Tibial artery (tissue), 4 donors: ENCODE data around the gene SNX25.

Experiments
- DNase-seq, 2 donors: peaks; one replicate each; pipeline ENCODE4 v3.0.0-alpha.2; 2019
- H3K27ac ChIP-seq, 2 donors: fragments of 200-600 bp; sonication (generic) in 1 of 2; 1 replicate in 1 of 2; 2 replicates in 1 of 2; pipeline ENCODE4 v1.5.1; 2018 to 2019; ENCODE audit warnings: mild to moderate bottlenecking in 1 of 2
- H3K27me3 ChIP-seq, 2 donors: fragments of 200-600 bp; sonication (generic) in 1 of 2; one replicate each; pipeline versions ENCODE4 v1.5.1 to v1.6.0; 2016 to 2019
- H3K36me3 ChIP-seq, 3 donors: fragments of 200-600 bp; sonication (generic) in 2 of 3; one replicate each; pipeline ENCODE4 v1.5.1; 2016 to 2019; ENCODE audit warnings: mild to moderate bottlenecking in 2 of 3
- H3K4me1 ChIP-seq, 4 donors: fragments of 200-600 bp; sonication (generic) in 2 of 4; 1 replicate in 3 of 4; 2 replicates in 1 of 4; pipeline ENCODE4 v1.5.1; 2016 to 2019
- H3K4me3 ChIP-seq, 2 donors: fragments of 200-600 bp; sonication (generic) in 1 of 2; 1 replicate in 1 of 2; 2 replicates in 1 of 2; pipeline ENCODE4 v1.5.1; 2018 to 2019; ENCODE audit warnings: mild to moderate bottlenecking in 2 of 2
- H3K9me3 ChIP-seq, 3 donors: fragments of 200-600 bp; sonication (generic) in 1 of 3; one replicate each; pipeline ENCODE4 v1.5.1; 2016 to 2019
- intact Hi-C: fragments of 100-400 bp; cut with DNase I; formaldehyde crosslinking; loops from one replicate; pipeline ENCODE4 v1.15.0; 2023; ENCODE audit warnings: low total_unique reads
- TF ChIP-seq, protein P1 (sequence below), 2 experiments: fragments of 200-600 bp in 1 of 2; fragments of 450-650 bp in 1 of 2; IDR thresholded peaks; one replicate each; pipeline ENCODE4 v1.5.1; 2017 to 2019; ENCODE audit warnings: antibody characterized with exemption in 2 of 2, mild to moderate bottlenecking in 1 of 2, moderate library complexity in 1 of 2

Gene SNX25

DNA sequence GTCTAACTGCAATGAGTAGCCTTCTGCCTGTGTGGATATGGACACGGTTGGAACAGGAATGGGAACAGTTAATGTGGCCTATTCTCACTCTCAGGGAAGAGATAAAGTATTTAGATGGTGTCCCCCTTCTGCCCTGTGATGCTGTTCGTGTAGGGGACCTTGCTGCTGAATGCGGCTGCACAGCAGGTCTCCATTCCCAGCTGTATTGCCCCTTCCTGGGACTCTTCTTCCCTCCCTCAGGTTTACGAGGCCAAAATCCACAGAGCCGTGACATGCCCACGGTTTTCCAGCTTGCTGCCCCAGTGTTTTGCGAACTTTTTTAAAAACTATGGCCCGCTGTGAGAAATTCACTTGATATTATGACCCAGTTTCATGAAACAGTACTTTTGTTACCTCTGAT lies 50.3 kb downstream of the SNX25 start:
- DNase-seq: no peak
- Histone ChIP-seq H3K27me3 (no peaks in the 10 kb centered on the region), H3K9me3 (no peaks in the 10 kb centered on the region), H3K27ac (no peak overlapping the region), H3K4me3 (no peak overlapping the region), H3K36me3 (peaks cover 3 to 4% (median 4%) of the 10 kb centered on the region in 3 donors), H3K4me1 (peaks cover 0 to 7% (median 2%) of the 10 kb centered on the region in 4 donors)
- TF ChIP-seq, protein P1, sequence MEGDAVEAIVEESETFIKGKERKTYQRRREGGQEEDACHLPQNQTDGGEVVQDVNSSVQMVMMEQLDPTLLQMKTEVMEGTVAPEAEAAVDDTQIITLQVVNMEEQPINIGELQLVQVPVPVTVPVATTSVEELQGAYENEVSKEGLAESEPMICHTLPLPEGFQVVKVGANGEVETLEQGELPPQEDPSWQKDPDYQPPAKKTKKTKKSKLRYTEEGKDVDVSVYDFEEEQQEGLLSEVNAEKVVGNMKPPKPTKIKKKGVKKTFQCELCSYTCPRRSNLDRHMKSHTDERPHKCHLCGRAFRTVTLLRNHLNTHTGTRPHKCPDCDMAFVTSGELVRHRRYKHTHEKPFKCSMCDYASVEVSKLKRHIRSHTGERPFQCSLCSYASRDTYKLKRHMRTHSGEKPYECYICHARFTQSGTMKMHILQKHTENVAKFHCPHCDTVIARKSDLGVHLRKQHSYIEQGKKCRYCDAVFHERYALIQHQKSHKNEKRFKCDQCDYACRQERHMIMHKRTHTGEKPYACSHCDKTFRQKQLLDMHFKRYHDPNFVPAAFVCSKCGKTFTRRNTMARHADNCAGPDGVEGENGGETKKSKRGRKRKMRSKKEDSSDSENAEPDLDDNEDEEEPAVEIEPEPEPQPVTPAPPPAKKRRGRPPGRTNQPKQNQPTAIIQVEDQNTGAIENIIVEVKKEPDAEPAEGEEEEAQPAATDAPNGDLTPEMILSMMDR (IDR thresholded peaks at IDR 0.05): no peak
- intact Hi-C loops: no loop called here

DNA sequence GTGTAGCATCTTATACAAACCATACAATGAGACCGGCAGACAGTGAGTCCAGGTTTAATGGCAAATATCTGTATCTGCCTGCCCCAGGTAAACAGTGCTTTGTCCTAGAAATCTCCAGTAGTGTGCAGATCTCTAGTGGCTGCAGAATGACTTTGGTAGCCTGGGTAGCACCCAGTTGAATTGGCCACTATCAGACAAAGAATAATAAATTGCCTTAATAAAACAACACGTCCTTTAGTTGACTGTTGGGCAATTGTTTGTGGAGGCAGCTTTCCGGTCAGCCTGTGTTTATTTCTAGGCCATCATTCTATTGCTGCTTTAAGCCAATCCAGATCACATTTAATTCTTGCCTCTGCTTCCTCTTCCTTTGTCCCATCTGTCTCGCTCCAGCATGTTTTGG lies 52.5 kb downstream of the SNX25 start:
- intact Hi-C loops: no loop called here
- H3K27ac ChIP-seq: no peak overlapping the region
- TF ChIP-seq, protein P1 (IDR thresholded peaks at IDR 0.05): no peak
- DNase-seq: no peak
- H3K4me3 ChIP-seq: no peak overlapping the region
- H3K27me3 ChIP-seq: no peaks in the 10 kb centered on the region
- H3K36me3 ChIP-seq: peaks cover 3 to 12% (median 10%) of the 10 kb centered on the region in 3 donors
- no peaks in the 10 kb centered on the region for H3K9me3 ChIP-seq
- peaks cover 0 to 7% (median 2%) of the 10 kb centered on the region in 4 donors for H3K4me1 ChIP-seq

GRCh38 chr4:185263419-185263818 lies 54.0 kb downstream of the SNX25 start:
- TF ChIP-seq, protein P1 (IDR thresholded peaks at IDR 0.05): no peak
- Histone ChIP-seq H3K9me3 (no peaks in the 10 kb centered on the region), H3K36me3 (peaks cover 3 to 22% (median 14%) of the 10 kb centered on the region in 3 donors), H3K27me3 (no peaks in the 10 kb centered on the region), H3K27ac (no peak overlapping the region), H3K4me3 (no peak overlapping the region), H3K4me1 (peaks cover 0 to 7% (median 1%) of the 10 kb centered on the region in 4 donors)
- intact Hi-C loops: no loop called here
- DNase-seq: no peak

DNA sequence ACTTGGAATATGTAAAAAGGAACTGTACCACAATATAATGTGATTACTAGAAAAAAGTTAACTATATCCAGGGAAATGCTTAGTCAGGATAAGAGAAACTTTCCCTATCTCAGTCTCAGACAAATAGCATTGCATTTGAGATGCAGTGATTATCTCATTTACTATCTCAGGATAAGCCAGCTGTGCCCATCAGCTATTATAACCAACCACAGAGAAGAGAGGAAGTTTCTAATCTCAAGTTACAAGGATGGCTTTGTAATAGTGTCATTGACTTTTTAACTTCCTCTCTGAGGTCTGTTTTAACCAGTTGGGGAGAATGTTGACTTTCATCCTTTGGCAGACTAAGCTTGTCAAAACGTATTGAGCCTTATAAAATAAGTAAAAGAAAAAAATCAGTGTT lies 56.5 kb downstream of the SNX25 start:
- Histone ChIP-seq H3K36me3 (peaks cover 3 to 22% (median 20%) of the 10 kb centered on the region in 3 donors), H3K27ac (no peak overlapping the region)
- intact Hi-C loops: no loop called here

GRCh38 chr4:185269286-185269685 lies 59.9 kb downstream of the SNX25 start:
- Histone ChIP-seq H3K36me3 (peaks cover 3 to 22% (median 20%) of the 10 kb centered on the region in 3 donors), H3K27ac (no peak overlapping the region), H3K4me3 (no peak overlapping the region), H3K9me3 (no peaks in the 10 kb centered on the region), H3K4me1 (peaks cover 0 to 4% (median 0%) of the 10 kb centered on the region in 4 donors), H3K27me3 (no peaks in the 10 kb centered on the region)
- DNase-seq: no peak
- TF ChIP-seq, protein P1 (IDR thresholded peaks at IDR 0.05): no peak
- intact Hi-C loops: no loop called here

More for the DNA sequence above, 56.5 kb downstream of the SNX25 start:
- Histone ChIP-seq H3K27me3 (no peaks in the 10 kb centered on the region), H3K4me1 (no peaks in the 10 kb centered on the region), H3K4me3 (no peak overlapping the region), H3K9me3 (no peaks in the 10 kb centered on the region)
- TF ChIP-seq, protein P1 (IDR thresholded peaks at IDR 0.05): no peak
- DNase-seq: no peak

DNA sequence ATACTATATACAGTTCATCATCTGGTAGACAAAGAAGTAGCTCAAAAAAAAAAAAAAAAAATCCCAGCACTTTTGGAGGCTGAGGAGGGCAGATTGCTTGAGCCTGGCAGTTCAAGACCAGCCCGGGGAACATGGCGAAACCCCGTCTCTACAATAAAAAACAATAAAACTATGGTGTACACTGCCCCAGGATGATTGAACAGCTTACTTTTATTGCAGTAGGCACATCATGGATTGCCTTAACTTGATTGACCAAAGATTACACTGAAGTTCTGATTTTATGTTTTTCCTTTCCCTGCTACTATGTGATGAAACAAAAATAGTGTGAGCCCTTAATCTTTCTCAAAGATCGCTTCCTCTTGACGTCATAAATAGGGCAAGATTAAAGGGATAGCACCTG lies 60.6 kb downstream of the SNX25 start:
- TF ChIP-seq, protein P1 (IDR thresholded peaks at IDR 0.05): no peak
- H3K9me3 ChIP-seq: no peaks in the 10 kb centered on the region
- DNase-seq: no peak
- peaks cover 0 to 12% (median 0%) of the 10 kb centered on the region in 4 donors for H3K4me1 ChIP-seq
- peaks cover 3 to 15% (median 13%) of the 10 kb centered on the region in 3 donors for H3K36me3 ChIP-seq
- H3K4me3 ChIP-seq: no peak overlapping the region
- no peak overlapping the region for H3K27ac ChIP-seq
- H3K27me3 ChIP-seq: no peaks in the 10 kb centered on the region
- intact Hi-C loops: no loop called here
